K562 (cell line): Measurements from ENCODE around the gene MYCBPAP. TPM values are rescaled to one million over a fixed set of nuclear protein-coding genes. Genes with fewer than 3 reads are reported as not detected.

Source experiments
- ATAC-seq: fragments of 200-7000 bp; cut with Tn5 transposase; 3 replicates; pipeline ENCODE4 v1.9.1; 2020; ENCODE audit warnings: moderate library complexity
- BruUV-seq: library from RNA; stranded (reverse); fragments of 400-500 nt; replicated peaks from 2 replicates; lab custom pipeline; 2021; lab: Mats Ljungman, UMichigan
- CTCF ChIA-PET: fragments of 300-600 bp; formaldehyde crosslinking; extraction: SDS; loops from one replicate; lab custom pipeline; 2021; ENCODE audit warnings: low intra/inter-chr PET ratio; lab: Yijun Ruan, JAX
- POLR2A ChIA-PET: fragments of 300-600, 350-650 bp; sonication (Branson Sonifier 250); formaldehyde crosslinking; extraction: SDS; loops from one replicate; lab custom pipeline; 2021; ENCODE audit warnings: antibody characterized with exemption, inconsistent platforms; lab: Yijun Ruan, JAX
- DNase-seq, 4 experiments: peaks; one replicate each; pipeline versions ENCODE4 v3.0.0 to v3.0.0-alpha.2; 2011 to 2018; ENCODE audit warnings: low spot score in 3 of 4, mixed read lengths in 3 of 4; ENCODE audit errors: extremely low read depth in 1 of 4
- FAIRE-seq: peaks from 2 replicates; lab custom pipeline; 2011; peaks lifted over from hg19 to GRCh38; lab: Jason Lieb, UNC
- H2AFZ ChIP-seq: 2 replicates; pipeline ENCODE4 v1.6.0; 2011; ENCODE audit warnings: low read depth, low read length, control low read depth, inconsistent platforms
- H3K27ac ChIP-seq: fragments of 200-600 bp; 3 replicates; pipeline ENCODE4 v1.8.0; 2011; ENCODE audit warnings: low read depth, mild to moderate bottlenecking, control low read depth, inconsistent platforms, low read length, moderate library complexity, mixed read lengths; ENCODE audit errors: extremely low read depth
- H3K27me3 ChIP-seq, 2 experiments: fragments of 300-600 bp in 1 of 2; 2 replicates in 1 of 2; 3 replicates in 1 of 2; pipeline versions ENCODE4 v1.6.0 to v1.8.0; 2011; ENCODE audit warnings: inconsistent platforms in 2 of 2, low read length in 2 of 2, mild to moderate bottlenecking in 1 of 2, mixed read lengths in 1 of 2, moderate library complexity in 1 of 2; ENCODE audit not compliant: control insufficient read depth in 2 of 2, insufficient read depth in 2 of 2
- H3K36me3 ChIP-seq: fragments of 300-600 bp; 3 replicates; pipeline ENCODE4 v1.8.0; 2011; ENCODE audit warnings: mild to moderate bottlenecking, low read length, inconsistent platforms; ENCODE audit not compliant: control insufficient read depth, insufficient read depth
- H3K4me1 ChIP-seq, 2 experiments: fragments of 200-600 bp in 1 of 2; replicated peaks in 1 of 2; 2 replicates in 1 of 2; 3 replicates in 1 of 2; pipeline versions ENCODE4 v1.5.1 to v1.8.0; 2011; ENCODE audit warnings: inconsistent platforms in 2 of 2, low read length in 2 of 2, mild to moderate bottlenecking in 1 of 2, mixed read lengths in 1 of 2, moderate library complexity in 1 of 2; ENCODE audit not compliant: control insufficient read depth in 2 of 2, insufficient read depth in 2 of 2
- H3K4me2 ChIP-seq: 2 replicates; pipeline ENCODE4 v1.6.1; 2011; ENCODE audit warnings: low read length, control low read depth, inconsistent platforms, mixed read lengths; ENCODE audit not compliant: insufficient read depth
- H3K4me3 ChIP-seq: fragments of 200-600 bp; sonication (generic), shearing (Covaris generic); 2 replicates; pipeline ENCODE4 v1.5.1; 2016; ENCODE audit warnings: control low read depth, inconsistent platforms
- H3K79me2 ChIP-seq: fragments of 200-600 bp; 3 replicates; pipeline ENCODE4 v1.8.0; 2011; ENCODE audit warnings: low read length, inconsistent platforms; ENCODE audit not compliant: control insufficient read depth, insufficient read depth
- H3K9ac ChIP-seq, 2 experiments: 2 replicates each; pipeline versions ENCODE4 v1.6.0 to v1.6.1; 2011; ENCODE audit warnings: low read depth in 2 of 2, low read length in 2 of 2, control low read depth in 1 of 2, inconsistent platforms in 1 of 2, mild to moderate bottlenecking in 1 of 2, mixed read lengths in 1 of 2; ENCODE audit not compliant: insufficient read depth in 1 of 2
- H3K9me1 ChIP-seq: one replicate; pipeline ENCODE4 v1.6.0; 2011; ENCODE audit warnings: inconsistent platforms, mild to moderate bottlenecking, low read length, moderate library complexity; ENCODE audit not compliant: control insufficient read depth, insufficient read depth
- H3K9me3 ChIP-seq: replicated peaks from 2 replicates; pipeline ENCODE4 v1.5.1; 2011; ENCODE audit warnings: low read depth, low read length, inconsistent platforms; ENCODE audit not compliant: control insufficient read depth, insufficient read depth
- H4K20me1 ChIP-seq: replicated peaks from 2 replicates; pipeline ENCODE4 v1.6.1; 2011; ENCODE audit warnings: low read length, inconsistent platforms, mixed read lengths; ENCODE audit not compliant: control insufficient read depth, insufficient read depth
- BHLHE40 ChIP-seq: IDR thresholded peaks from 2 replicates; pipeline ENCODE4 v1.6.1; 2011; ENCODE audit warnings: low read length, improper control_type of control experiment
- CEBPB ChIP-seq: fragments of 450-650 bp; IDR thresholded peaks from 2 replicates; pipeline ENCODE4 v1.6.1; 2016; ENCODE audit warnings: missing genetic modification characterization, missing compliant biosample characterization
- EGR1 ChIP-seq: fragments of 450-650 bp; conservative IDR thresholded peaks from 2 replicates; pipeline ENCODE4 v1.6.1; 2017; ENCODE audit warnings: mild to moderate bottlenecking
- MEF2A ChIP-seq: IDR thresholded peaks from 2 replicates; pipeline ENCODE4 v1.6.1; 2011; ENCODE audit warnings: low read depth, mild to moderate bottlenecking, low read length, moderate library complexity; ENCODE audit not compliant: control insufficient read depth
- NFRKB ChIP-seq: fragments of 450-650 bp; IDR thresholded peaks from 2 replicates; pipeline ENCODE4 v1.6.1; 2016; ENCODE audit warnings: low read depth
- SAFB ChIP-seq: fragments of 200-400 bp; formaldehyde crosslinking; IDR thresholded peaks from 2 replicates; pipeline ENCODE4 v1.6.1; 2017; ENCODE audit warnings: low read depth, low read length, borderline replicate concordance
- ZBTB40 ChIP-seq, 2 experiments: fragments of 450-650 bp in 1 of 2; sonication (generic) in 1 of 2; formaldehyde crosslinking in 1 of 2; IDR thresholded peaks; 2 replicates each; pipeline versions ENCODE4 v1.7.1 to v1.9.0; 2016 to 2022; ENCODE audit warnings: inconsistent platforms in 1 of 2, mild to moderate bottlenecking in 1 of 2, missing genetic modification reagents in 1 of 2
- ZFP1 ChIP-seq: fragments of 450-650 bp; formaldehyde crosslinking; IDR thresholded peaks from 2 replicates; pipeline ENCODE4 v1.4.0; 2020; ENCODE audit warnings: mild to moderate bottlenecking, mixed read lengths
- WGBS: fragments of 100-300 bp; shearing (Covaris generic); methylation state at CpG from one replicate; pipeline ENCODE4 v1.1.6; 2016; ENCODE audit warnings: low coverage, mixed read lengths; ENCODE audit not compliant: insufficient coverage; ENCODE audit errors: missing lambda C conversion rate; 5-methylcytosine and 5-hydroxymethylcytosine counted together
- in situ Hi-C: fragments of 300-500 bp; cut with MboI; formaldehyde crosslinking; loops from 4 replicates; pipeline ENCODE4 v1.15.0; 2018; ENCODE audit warnings: inconsistent platforms, mixed read lengths
- intact Hi-C: fragments of 100-400 bp; cut with micrococcal nuclease; formaldehyde crosslinking; loops from 2 replicates; pipeline ENCODE4 v1.14.2; 2022
- polyA plus RNA-seq, 8 experiments: library from polyadenylated mRNA; depleted of rRNA in 4 of 8; stranded (reverse) in 5 of 8; unstranded in 3 of 8; fragments of >200 nt; fragmentation: Nextera tagmentation in 2 of 8; fragmentation: Illumina TruSeq in 1 of 8; extraction: Ambion mirVana in 2 of 8; extraction: Trizol in 1 of 8; gene quantifications; 2 replicates each; pipeline versions ENCODE4 v1.2.1 to v1.2.3, GENCODE V29; 2011 to 2014; ENCODE audit warnings: inconsistent platforms in 1 of 8, missing spikeins in 1 of 8
- total RNA-seq, 7 experiments: library from RNA; depleted of rRNA in 6 of 7; stranded (reverse); fragments of >200 nt in 6 of 7; fragmentation: Illumina TruSeq in 2 of 7; extraction: Trizol in 2 of 7; gene quantifications; 2 replicates each; pipeline versions ENCODE4 v1.2.1 to v1.2.3, GENCODE V29; 2011 to 2021; ENCODE audit warnings: low replicate concordance in 1 of 7

The MYCBPAP gene
- total and polyA plus RNA-seq, 9 of the 15 experiments (the other 6 are each of a cell fraction or from before 2014, with no cell fraction given), result not detected

GRCh38 chr17:50558941-50559614 is 50.8 kb downstream of the MYCBPAP start:
- H3K79me2 ChIP-seq, result no peaks in the 10 kb centered on the region
- ChIA-PET CTCF (no interaction called here), POLR2A (interaction anchor here (1.2 kb wide), 1 partner anchor 99 kb away, joined by 5 read pairs; no protein-coding TSS in a partner anchor)
- ATAC-seq (no peak), DNase-seq (no peak), FAIRE-seq (no peak)
- peaks cover 28 to 66% of the 10 kb centered on the region in 2 experiments for H3K27me3 ChIP-seq
- H3K36me3 ChIP-seq, result no peaks in the 10 kb centered on the region
- peaks cover 9 to 38% of the 10 kb centered on the region in 2 experiments for H3K4me1 ChIP-seq
- BruUV-seq, result no TSS peak
- 16% methylated on average over 44 of the region's 55 CpGs for WGBS
- in situ Hi-C loops, result no loop called here
- H3K4me2 ChIP-seq, result no peak overlapping the region
- H2AFZ ChIP-seq, result no peak overlapping the region
- no peak overlapping the region for H3K4me3 ChIP-seq
- intact Hi-C loops, result no loop called here
- no peak overlapping the region for H3K27ac ChIP-seq
- H3K9ac ChIP-seq, result no peak overlapping the region
- no peak for TF ChIP-seq MEF2A
- no peak for TF ChIP-seq CEBPB
- peak; percentile 66 for TF ChIP-seq EGR1
- TF ChIP-seq ZFP1 (CRISPR knock-in tag), result no peak
- no peak for TF ChIP-seq ZBTB40 (IDR thresholded peaks at IDR 0.05)
- no peak for TF ChIP-seq ZBTB40 (CRISPR knock-in tag; IDR thresholded peaks at IDR 0.05)
- peak; percentile 42; the same call in 1 of the 2 replicates for TF ChIP-seq SAFB
- no peak for TF ChIP-seq NFRKB
- no peak for TF ChIP-seq BHLHE40
- H4K20me1 ChIP-seq, result peaks cover 17% of the 10 kb centered on the region; the same call in 1 of the 2 replicates
- no peaks in the 10 kb centered on the region for H3K9me3 ChIP-seq
- H3K9me1 ChIP-seq, result no peaks in the 10 kb centered on the region
